Measurements from ENCODE around the gene B3GALNT2. TPM values are rescaled to one million over a fixed set of nuclear protein-coding genes. Genes with fewer than 3 reads are reported as not detected.

Gene B3GALNT2
- total and polyA plus RNA-seq, 2 of the 4 experiments (the other 2 are of a cell fraction), result 11.0 to 32.8 TPM

DNA sequence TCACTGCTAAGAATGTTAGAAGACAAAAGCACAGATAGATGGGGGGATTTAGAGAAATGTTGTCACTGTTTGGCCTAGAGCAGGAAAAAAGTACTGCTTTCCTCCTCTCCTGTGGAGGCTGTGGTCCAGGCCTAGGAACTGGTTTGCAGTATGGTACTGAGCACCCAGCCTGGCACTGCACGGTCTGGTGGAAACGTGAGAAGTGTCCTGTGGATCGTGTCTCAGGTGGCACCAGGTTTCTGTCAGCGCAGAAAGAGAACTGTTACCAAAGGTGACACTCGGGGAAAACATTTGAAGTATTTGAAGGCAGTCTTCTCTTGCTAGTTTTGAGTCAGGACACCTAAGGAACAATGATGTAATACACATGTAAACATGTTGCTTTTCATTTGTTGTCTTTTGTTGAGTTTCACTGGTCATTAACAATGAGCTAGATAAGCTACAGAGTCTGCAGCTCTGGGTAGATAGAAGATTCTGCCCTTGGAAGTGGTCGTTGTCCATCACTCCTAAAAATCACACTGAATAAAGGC is 63.0 kb downstream of the B3GALNT2 start:
- no peak overlapping the region for H3K18ac ChIP-seq (ENCODE audit: low read depth, low read length)
- no peak overlapping the region for H3K56ac ChIP-seq (ENCODE audit: extremely low read depth, insufficient read depth, low read length)
- H3K4me1 ChIP-seq (ENCODE audit: control insufficient read depth, insufficient read depth, low read length), result peaks cover 3% of the 10 kb centered on the region; the same call in 1 of the 2 replicates
- no peak overlapping the region for H2BK5ac ChIP-seq (ENCODE audit: low read depth, low read length, poor library complexity, severe bottlenecking)
- no peak overlapping the region for H3K4ac ChIP-seq (ENCODE audit: low read depth, low read length)
- TF ChIP-seq USF2 (IDR thresholded peaks at IDR 0.05; ENCODE audit: low read depth, low read length) (no peak), MAFK (IDR thresholded peaks at IDR 0.05; ENCODE audit: low read depth, low read length) (no peak), POLR2A (IDR thresholded peaks at IDR 0.05; ENCODE audit: low read depth, low read length) (no peak), MXI1 (IDR thresholded peaks at IDR 0.05; ENCODE audit: borderline replicate concordance, low read depth, low read length) (no peak), RAD21 (IDR thresholded peaks at IDR 0.05; ENCODE audit: low read length) (no peak), RFX5 (IDR thresholded peaks at IDR 0.05; ENCODE audit: low read depth, low read length) (no peak), FOS (IDR thresholded peaks at IDR 0.05; ENCODE audit: low read depth, low read length) (no peak), SMC3 (IDR thresholded peaks at IDR 0.05; ENCODE audit: low read depth, low read length) (no peak)
- TF ChIP-seq, protein P1, sequence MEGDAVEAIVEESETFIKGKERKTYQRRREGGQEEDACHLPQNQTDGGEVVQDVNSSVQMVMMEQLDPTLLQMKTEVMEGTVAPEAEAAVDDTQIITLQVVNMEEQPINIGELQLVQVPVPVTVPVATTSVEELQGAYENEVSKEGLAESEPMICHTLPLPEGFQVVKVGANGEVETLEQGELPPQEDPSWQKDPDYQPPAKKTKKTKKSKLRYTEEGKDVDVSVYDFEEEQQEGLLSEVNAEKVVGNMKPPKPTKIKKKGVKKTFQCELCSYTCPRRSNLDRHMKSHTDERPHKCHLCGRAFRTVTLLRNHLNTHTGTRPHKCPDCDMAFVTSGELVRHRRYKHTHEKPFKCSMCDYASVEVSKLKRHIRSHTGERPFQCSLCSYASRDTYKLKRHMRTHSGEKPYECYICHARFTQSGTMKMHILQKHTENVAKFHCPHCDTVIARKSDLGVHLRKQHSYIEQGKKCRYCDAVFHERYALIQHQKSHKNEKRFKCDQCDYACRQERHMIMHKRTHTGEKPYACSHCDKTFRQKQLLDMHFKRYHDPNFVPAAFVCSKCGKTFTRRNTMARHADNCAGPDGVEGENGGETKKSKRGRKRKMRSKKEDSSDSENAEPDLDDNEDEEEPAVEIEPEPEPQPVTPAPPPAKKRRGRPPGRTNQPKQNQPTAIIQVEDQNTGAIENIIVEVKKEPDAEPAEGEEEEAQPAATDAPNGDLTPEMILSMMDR (conservative IDR thresholded peaks at IDR 0.05; ENCODE audit: low read depth, low read length), result no peak
- TF ChIP-seq, protein P2, sequence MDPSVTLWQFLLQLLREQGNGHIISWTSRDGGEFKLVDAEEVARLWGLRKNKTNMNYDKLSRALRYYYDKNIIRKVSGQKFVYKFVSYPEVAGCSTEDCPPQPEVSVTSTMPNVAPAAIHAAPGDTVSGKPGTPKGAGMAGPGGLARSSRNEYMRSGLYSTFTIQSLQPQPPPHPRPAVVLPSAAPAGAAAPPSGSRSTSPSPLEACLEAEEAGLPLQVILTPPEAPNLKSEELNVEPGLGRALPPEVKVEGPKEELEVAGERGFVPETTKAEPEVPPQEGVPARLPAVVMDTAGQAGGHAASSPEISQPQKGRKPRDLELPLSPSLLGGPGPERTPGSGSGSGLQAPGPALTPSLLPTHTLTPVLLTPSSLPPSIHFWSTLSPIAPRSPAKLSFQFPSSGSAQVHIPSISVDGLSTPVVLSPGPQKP (IDR thresholded peaks at IDR 0.05; ENCODE audit: borderline replicate concordance, low read depth, low read length), result no peak
- no peak overlapping the region for H3K9ac ChIP-seq (ENCODE audit: low read depth, low read length)
- no peak for ATAC-seq (ENCODE audit: low read depth)
- no peak overlapping the region for H3K27ac ChIP-seq (ENCODE audit: insufficient read depth, low read length)
- no peak overlapping the region for H3K14ac ChIP-seq (replicated peaks; ENCODE audit: low read depth, low read length)
- H3K27me3 ChIP-seq (ENCODE audit: control insufficient read depth, insufficient read depth, low read length), result no peaks in the 10 kb centered on the region
- no TSS peak for BruUV-seq (replicated peaks)
- peaks cover 40% of the 10 kb centered on the region for H3K36me3 ChIP-seq (ENCODE audit: control insufficient read depth, insufficient read depth, low read length)
- no peak overlapping the region for H4K5ac ChIP-seq (ENCODE audit: low read depth, low read length)
- ChIA-PET CTCF (interaction anchor here (0.6 kb wide), 1 partner anchor 165 kb away, joined by 3 read pairs; no protein-coding TSS in a partner anchor), POLR2A (ENCODE audit: unreplicated experiment) (no interaction called here)
- no peak overlapping the region for H2AK5ac ChIP-seq (ENCODE audit: low read depth, low read length)
- 95% methylated on average over 4 of the region's 6 CpGs; no CpG with 5 or more reads in 1 of the 2 experiments for WGBS, 2 experiments (ENCODE audit: extremely low coverage in 2 of 2, insufficient read length in 1 of 2)
- H4K20me1 ChIP-seq (ENCODE audit: insufficient read depth, low read length), result no peaks in the 10 kb centered on the region
- H2BK15ac ChIP-seq (ENCODE audit: low read depth, low read length), result no peak overlapping the region
- in situ Hi-C loops (cut with MboI; ENCODE audit: low sequenced_read_pairs) (no loop called here), intact Hi-C loops (cut with micrococcal nuclease) (no loop called here), dilution Hi-C loops (cut with HindIII; ENCODE audit: low sequenced_read_pairs, unreplicated experiment) (no loop called here)
- H3K9me1 ChIP-seq (ENCODE audit: insufficient read depth, low read length), result no peaks in the 10 kb centered on the region
- no peak overlapping the region for H2BK20ac ChIP-seq (ENCODE audit: low read depth, low read length)
- peak overlapping the region; percentile 31; the same call in 1 of the 2 replicates for H3K23ac ChIP-seq (ENCODE audit: low read depth, low read length)
- no peak for DNase-seq
- no peak overlapping the region for H4K91ac ChIP-seq (ENCODE audit: insufficient read depth, low read depth, low read length)
- H3K4me3 ChIP-seq (ENCODE audit: insufficient read depth, low read depth, low read length), result no peak overlapping the region
- no peak overlapping the region for H4K8ac ChIP-seq (ENCODE audit: low read depth in 2 of 2, low read length in 2 of 2)
- H2AFZ ChIP-seq (replicated peaks; ENCODE audit: low read length, poor library complexity), result no peak overlapping the region
- no peaks in the 10 kb centered on the region for H3K9me3 ChIP-seq (ENCODE audit: control insufficient read depth, insufficient read depth, low read length)
- peaks cover 2 to 7% of the 10 kb centered on the region in 2 experiments; a peak in 1 of 4 replicates for H3K79me1 ChIP-seq (ENCODE audit: low read depth in 1 of 2, low read length in 2 of 2)
- H3K4me2 ChIP-seq (ENCODE audit: low read depth, low read length), result no peak overlapping the region
- H2BK120ac ChIP-seq (ENCODE audit: low read depth, low read length), result no peak overlapping the region
- no peak overlapping the region for H2AK9ac ChIP-seq (replicated peaks; ENCODE audit: low read depth, low read length, poor library complexity)

Measured in IMR-90 (cell line).